Spleen (tissue), 7 donors: ENCODE measurements around the gene AHI1.

Source experiments
- POLR2A ChIP-seq, 3 donors: fragments of 450-650 bp; IDR thresholded peaks; one replicate each; pipeline ENCODE4 v1.5.1; 2017; ENCODE audit warnings: antibody characterized with exemption in 3 of 3, mild to moderate bottlenecking in 1 of 3
- TF ChIP-seq, protein P1 (sequence below), 11 experiments: fragments of 200-600 bp in 7 of 11; fragments of 450-650 bp in 4 of 11; sonication (generic) in 4 of 11; IDR thresholded peaks in 8 of 11; conservative IDR thresholded peaks in 3 of 11; 1 replicate in 7 of 11; 2 replicates in 4 of 11; pipeline versions ENCODE4 v1.4.0 to v1.8.0; 2016 to 2021; ENCODE audit warnings: antibody characterized with exemption in 11 of 11, inconsistent platforms in 4 of 11, mild to moderate bottlenecking in 1 of 11
- donor health status: DM: no; HTN: no; CAD: no; lungs with moderate emphysema.
- donor health status: DM: no; HTN: no; CAD: no.
- donor health status: DM: no; HTN: no; CAD: no.

GRCh38 chr6:135385299-135385698 is 112.2 kb downstream of the AHI1 start:
- TF ChIP-seq, protein P1, sequence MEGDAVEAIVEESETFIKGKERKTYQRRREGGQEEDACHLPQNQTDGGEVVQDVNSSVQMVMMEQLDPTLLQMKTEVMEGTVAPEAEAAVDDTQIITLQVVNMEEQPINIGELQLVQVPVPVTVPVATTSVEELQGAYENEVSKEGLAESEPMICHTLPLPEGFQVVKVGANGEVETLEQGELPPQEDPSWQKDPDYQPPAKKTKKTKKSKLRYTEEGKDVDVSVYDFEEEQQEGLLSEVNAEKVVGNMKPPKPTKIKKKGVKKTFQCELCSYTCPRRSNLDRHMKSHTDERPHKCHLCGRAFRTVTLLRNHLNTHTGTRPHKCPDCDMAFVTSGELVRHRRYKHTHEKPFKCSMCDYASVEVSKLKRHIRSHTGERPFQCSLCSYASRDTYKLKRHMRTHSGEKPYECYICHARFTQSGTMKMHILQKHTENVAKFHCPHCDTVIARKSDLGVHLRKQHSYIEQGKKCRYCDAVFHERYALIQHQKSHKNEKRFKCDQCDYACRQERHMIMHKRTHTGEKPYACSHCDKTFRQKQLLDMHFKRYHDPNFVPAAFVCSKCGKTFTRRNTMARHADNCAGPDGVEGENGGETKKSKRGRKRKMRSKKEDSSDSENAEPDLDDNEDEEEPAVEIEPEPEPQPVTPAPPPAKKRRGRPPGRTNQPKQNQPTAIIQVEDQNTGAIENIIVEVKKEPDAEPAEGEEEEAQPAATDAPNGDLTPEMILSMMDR (IDR thresholded peaks at IDR 0.05 in 8 of 11, conservative IDR thresholded peaks at IDR 0.05 in 3 of 11): no peak
- no peak for TF ChIP-seq POLR2A (IDR thresholded peaks at IDR 0.05)
